Activated B cell treated with CpG ODN at 0.5 μM for 24 hours (primary cell): ENCODE results near the gene TPP2. TPM values are rescaled to one million over a fixed set of nuclear protein-coding genes. Genes with fewer than 3 reads are reported as not detected.

ENCODE experiments used
- ATAC-seq: fragments of 200-7000 bp; cut with Tn5 transposase; one replicate; pipeline ENCODE4 v1.10.0; 2021; ENCODE audit warnings: low read depth, mild to moderate bottlenecking, moderate library complexity
- CTCF ChIA-PET: fragments of 350-600 bp; sonication (Branson Sonifier 250); formaldehyde crosslinking; loops from one replicate; lab custom pipeline; 2021; ENCODE audit warnings: antibody characterized with exemption; lab: Charles Lee
- POLR2A ChIA-PET: fragments of 350-600 bp; sonication (Branson Sonifier 250); formaldehyde crosslinking; loops from one replicate; lab custom pipeline; 2021; ENCODE audit warnings: antibody characterized with exemption; lab: Charles Lee
- DNase-seq: peaks from one replicate; pipeline ENCODE4 v3.0.0; 2022
- H3K27ac Mint-ChIP-seq: one replicate; pipeline ENCODE4 v1.8.0; 2020; ENCODE audit warnings: mixed read lengths
- H3K27me3 Mint-ChIP-seq: one replicate; pipeline ENCODE4 v1.8.0; 2021; ENCODE audit warnings: mixed read lengths
- H3K36me3 Mint-ChIP-seq: one replicate; pipeline ENCODE4 v1.8.0; 2021; ENCODE audit warnings: low read depth, mixed read lengths
- H3K4me1 Mint-ChIP-seq: one replicate; pipeline ENCODE4 v1.8.0; 2021; ENCODE audit warnings: mixed read lengths
- H3K4me3 Mint-ChIP-seq: one replicate; pipeline ENCODE4 v1.8.0; 2020; ENCODE audit warnings: mild to moderate bottlenecking, mixed read lengths
- H3K9me3 Mint-ChIP-seq: one replicate; pipeline ENCODE4 v1.8.0; 2020; ENCODE audit warnings: mixed read lengths
- CTCF ChIP-seq: fragments of 200-600 bp; IDR thresholded peaks from one replicate; pipeline ENCODE4 v1.8.0; 2022; ENCODE audit warnings: antibody characterized with exemption, mild to moderate bottlenecking
- intact Hi-C: fragments of 100-400 bp; cut with micrococcal nuclease; formaldehyde crosslinking; loops from one replicate; pipeline ENCODE4 v1.15.1; 2024
- total RNA-seq: library from RNA; stranded (reverse); gene quantifications from 2 replicates; pipeline ENCODE4 v1.2.3, GENCODE V29; 2022

Gene TPP2
- total RNA-seq, 1 donor from 2014 or later: 53.1 TPM

DNA sequence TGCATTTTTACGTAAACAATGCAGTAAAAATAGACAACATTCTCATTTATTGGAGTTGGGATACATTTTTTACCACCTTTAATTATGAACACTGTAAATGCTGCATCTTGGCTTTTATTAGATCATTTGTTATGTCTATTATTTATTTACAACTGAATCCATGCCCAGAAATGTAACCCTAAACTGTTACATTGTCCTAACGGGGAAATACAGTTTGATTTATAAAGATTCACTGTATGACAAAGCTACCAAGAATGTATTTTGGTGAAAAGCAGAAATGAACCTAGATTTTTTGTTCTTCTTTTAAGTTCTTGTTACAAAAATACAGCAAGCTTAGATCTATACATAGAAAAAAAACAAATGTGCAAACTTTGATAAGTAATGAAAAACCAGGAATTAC, 97.0 kb downstream of the TPP2 start:
- TF ChIP-seq CTCF: no peak
- ATAC-seq (no peak), DNase-seq (no peak)
- intact Hi-C loops: no loop called here
- Mint-ChIP-seq H3K27me3 (peaks cover 51% of the 10 kb centered on the region), H3K27ac (no peak overlapping the region), H3K36me3 (no peaks in the 10 kb centered on the region), H3K9me3 (peaks cover 4% of the 10 kb centered on the region), H3K4me1 (no peaks in the 10 kb centered on the region), H3K4me3 (no peak overlapping the region)
- ChIA-PET POLR2A (no interaction called here), CTCF (no interaction called here)

- TF ChIP-seq CTCF: no peak
- peaks cover 8% of the 10 kb centered on the region for H3K9me3 Mint-ChIP-seq
- ChIA-PET CTCF (no interaction called here), POLR2A (no interaction called here)
- H3K4me3 Mint-ChIP-seq: no peak within 1 kb of the TSS
- no peaks in the 10 kb centered on the region for H3K4me1 Mint-ChIP-seq
- intact Hi-C loops: no loop called here
- no peaks in the 10 kb centered on the region for H3K36me3 Mint-ChIP-seq
- no peak within 1 kb of the TSS for H3K27ac Mint-ChIP-seq
- DNase-seq (no peak), ATAC-seq (no peak)
- peaks cover 49% of the 10 kb centered on the region for H3K27me3 Mint-ChIP-seq
Observed at GRCh38 chr13:102694937-102695336, 98.2 kb downstream of the TPP2 start, which contains the start of gene METTL21C. Gene METTL21C, minus strand, starts transcription at chr13:102695044. Its CDS starts 546 bp downstream, at chr13:102694498.

DNA sequence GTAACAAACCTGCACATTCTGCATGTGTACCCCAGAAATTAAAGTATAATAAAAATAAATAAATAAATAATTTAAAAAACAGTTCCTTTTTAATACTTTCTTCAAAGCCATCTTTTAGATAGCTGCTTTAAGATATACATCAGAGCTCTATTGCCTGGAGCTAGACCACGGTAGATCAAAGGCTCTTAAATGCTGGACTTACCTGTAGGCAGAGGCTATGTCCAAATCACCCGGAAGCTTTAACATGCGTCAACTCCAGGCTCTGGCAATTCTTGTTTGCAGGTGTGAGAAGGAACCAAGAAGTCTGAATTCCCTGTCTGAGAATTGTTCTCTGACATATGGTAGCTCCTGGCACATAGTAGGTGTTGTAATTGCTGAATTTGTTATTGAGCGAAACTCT, 99.7 kb downstream of the TPP2 start:
- peaks cover 41% of the 10 kb centered on the region for H3K27me3 Mint-ChIP-seq
- POLR2A ChIA-PET: no interaction called here
- peaks cover 8% of the 10 kb centered on the region for H3K9me3 Mint-ChIP-seq
- no peaks in the 10 kb centered on the region for H3K36me3 Mint-ChIP-seq
- H3K4me1 Mint-ChIP-seq: no peaks in the 10 kb centered on the region
- DNase-seq (no peak), ATAC-seq (no peak)
- no peak overlapping the region for H3K27ac Mint-ChIP-seq
- CTCF ChIA-PET: no interaction called here
- intact Hi-C loops: no loop called here
- no peak for TF ChIP-seq CTCF
- H3K4me3 Mint-ChIP-seq: no peak overlapping the region

DNA sequence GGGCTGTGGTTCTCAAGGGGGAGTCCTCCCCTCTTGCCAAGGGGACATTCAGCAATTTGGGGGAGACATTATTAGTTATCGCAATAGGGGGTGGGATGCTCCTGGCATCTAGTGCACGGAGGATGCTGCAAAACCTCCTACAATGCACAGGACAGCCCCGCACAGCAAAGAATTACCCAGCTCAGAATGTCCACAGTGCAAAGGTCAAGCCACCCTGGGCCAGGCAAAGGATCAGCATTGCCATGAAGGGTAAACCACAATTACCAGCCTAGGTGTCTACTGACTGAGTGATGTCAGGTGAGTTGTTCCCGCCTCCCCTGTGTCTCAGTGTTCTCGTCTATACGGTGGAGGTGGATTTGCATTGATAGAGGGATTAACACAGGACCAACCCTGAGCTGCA, 100.5 kb downstream of the TPP2 start:
- no peak overlapping the region for H3K27ac Mint-ChIP-seq

DNA sequence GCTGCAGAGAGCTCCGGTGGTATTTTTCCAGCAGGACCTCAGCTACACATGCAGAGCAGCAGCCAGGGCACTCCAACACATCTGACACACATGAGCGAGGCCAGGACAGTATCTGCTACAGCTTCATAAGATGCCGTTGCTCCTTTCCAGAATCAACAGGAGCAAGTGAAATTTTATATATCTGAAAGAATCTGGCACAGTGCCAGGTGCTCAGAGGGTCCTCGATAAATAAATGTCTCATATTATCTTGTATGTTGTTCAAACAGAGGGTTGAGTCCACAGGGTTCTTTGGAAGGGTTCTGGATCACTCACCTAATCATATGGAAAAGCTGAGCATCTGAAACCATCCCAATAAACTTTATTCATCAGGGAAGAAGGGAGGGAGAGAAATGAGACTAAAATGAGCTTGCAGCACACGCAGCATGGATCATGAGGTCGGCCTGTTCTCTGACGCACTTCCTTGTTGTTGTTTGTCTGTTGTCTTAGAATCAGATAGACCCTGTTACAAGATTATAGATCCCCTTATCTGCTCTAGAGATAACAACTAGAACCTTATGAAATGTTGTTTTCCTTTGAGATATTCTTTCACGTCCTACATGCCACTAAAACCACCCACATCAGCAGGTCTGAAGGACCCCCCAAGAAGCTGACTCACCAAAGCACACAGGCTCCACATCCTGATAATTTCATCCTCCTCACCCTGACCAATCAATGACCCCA, 101.3 kb downstream of the TPP2 start:
- CTCF ChIA-PET: no interaction called here
- no peak for DNase-seq
- H3K27me3 Mint-ChIP-seq: peaks cover 33% of the 10 kb centered on the region

More for the DNA sequence above, 100.5 kb downstream of the TPP2 start:
- no peaks in the 10 kb centered on the region for H3K36me3 Mint-ChIP-seq
- DNase-seq (no peak), ATAC-seq (no peak)
- no peak for TF ChIP-seq CTCF
- peaks cover 39% of the 10 kb centered on the region for H3K27me3 Mint-ChIP-seq
- intact Hi-C loops: no loop called here
- POLR2A ChIA-PET: no interaction called here
- CTCF ChIA-PET: no interaction called here
- no peaks in the 10 kb centered on the region for H3K4me1 Mint-ChIP-seq
- peaks cover 8% of the 10 kb centered on the region for H3K9me3 Mint-ChIP-seq
- no peak overlapping the region for H3K4me3 Mint-ChIP-seq

More for the DNA sequence above, 101.3 kb downstream of the TPP2 start:
- intact Hi-C loops: no loop called here
- ATAC-seq: no peak
- no peak for TF ChIP-seq CTCF
- Mint-ChIP-seq H3K4me1 (no peaks in the 10 kb centered on the region), H3K27ac (no peak overlapping the region), H3K4me3 (no peak overlapping the region), H3K9me3 (peaks cover 8% of the 10 kb centered on the region), H3K36me3 (no peaks in the 10 kb centered on the region)
- POLR2A ChIA-PET: no interaction called here
